Body of pancreas (tissue), 4 donors: ENCODE results near the gene ZNF749. TPM values are rescaled to one million over a fixed set of nuclear protein-coding genes. Genes with fewer than 3 reads are reported as not detected.
A peak's percentile ranks its signal among the peaks of the same experiment; 100 is the strongest.

Source experiments
- ATAC-seq: fragments of 150-250 bp; one replicate; pipeline ENCODE4 v1.9.1; 2016
- DNase-seq, 4 donors: peaks; one replicate each; pipeline ENCODE4 v3.0.0-alpha.2; 2019
- H3K27ac ChIP-seq, 4 donors: fragments of 200-600 bp; sonication (generic); 1 replicate in 3 of 4; 2 replicates in 1 of 4; pipeline versions ENCODE4 v1.5.1 to v1.6.1; 2016 to 2019; ENCODE audit warnings: mild to moderate bottlenecking in 1 of 4, mixed read lengths in 1 of 4, moderate library complexity in 1 of 4
- H3K27me3 ChIP-seq, 2 donors: fragments of 200-600 bp; sonication (generic); one replicate each; pipeline ENCODE4 v1.6.0; 2016; ENCODE audit warnings: mild to moderate bottlenecking in 1 of 2
- H3K36me3 ChIP-seq, 2 donors: fragments of 200-600 bp; sonication (generic); replicated peaks in 1 of 2; 2 replicates each; pipeline ENCODE4 v1.5.1; 2016; ENCODE audit warnings: low read depth in 2 of 2; ENCODE audit not compliant: insufficient read depth in 1 of 2
- H3K4me1 ChIP-seq: fragments of 200-600 bp; sonication (generic); one replicate; pipeline ENCODE4 v1.6.0; 2016
- H3K4me3 ChIP-seq, 2 donors: fragments of 200-600 bp; sonication (generic); 1 replicate in 1 of 2; 2 replicates in 1 of 2; pipeline ENCODE4 v1.5.1; 2016 to 2019
- H3K9me3 ChIP-seq, 3 donors: fragments of 200-600 bp; sonication (generic); 1 replicate in 2 of 3; 2 replicates in 1 of 3; pipeline ENCODE4 v1.5.1; 2016
- CTCF ChIP-seq, 7 experiments: fragments of 450-650 bp in 4 of 7; fragments of 200-600 bp in 3 of 7; sonication (generic) in 3 of 7; IDR thresholded peaks; one replicate each; pipeline ENCODE4 v1.5.1; 2016 to 2019; ENCODE audit warnings: antibody characterized with exemption in 7 of 7
- POLR2A ChIP-seq, 3 donors: fragments of 450-650 bp; IDR thresholded peaks; one replicate each; pipeline ENCODE4 v1.6.1; 2016; ENCODE audit warnings: antibody characterized with exemption in 3 of 3, mild to moderate bottlenecking in 2 of 3
- WGBS, 2 donors: methylation state at CpG; one replicate each; pipeline ENCODE4 v1.1.5; 2017; 5-methylcytosine and 5-hydroxymethylcytosine counted together
- intact Hi-C: fragments of 100-400 bp; cut with DNase I; formaldehyde crosslinking; loops from one replicate; pipeline ENCODE4 v1.15.1; 2023
- total RNA-seq, 2 donors: library from RNA; depleted of rRNA; stranded (reverse); fragments of >200 nt; gene quantifications; one replicate each; pipeline ENCODE4 v1.1.0, GENCODE V29; 2016

ZNF749 gene
- total RNA-seq, 2 donors from 2014 or later: 1.8 to 17.8 TPM

- H3K4me3 ChIP-seq: no peak overlapping the region
- no peak overlapping the region for H3K27ac ChIP-seq
- intact Hi-C loops: no loop called here
- peaks cover 10 to 12% of the 10 kb centered on the region in 2 donors for H3K36me3 ChIP-seq
- H3K27me3 ChIP-seq: no peaks in the 10 kb centered on the region
- DNase-seq (no peak), ATAC-seq (no peak)
- H3K9me3 ChIP-seq: peaks cover 0 to 66% (median 0%) of the 10 kb centered on the region in 3 donors
- 95 to 98% methylated on average over 4 of the region's 4 CpGs for WGBS, 2 donors
- H3K4me1 ChIP-seq: no peaks in the 10 kb centered on the region
- no peak for TF ChIP-seq CTCF (IDR thresholded peaks at IDR 0.05)
- TF ChIP-seq POLR2A (IDR thresholded peaks at IDR 0.05): no peak
Observed at GRCh38 chr19:57419439-57419838, 15.7 kb upstream of the ZNF749 start.

- peaks cover 0 to 54% (median 0%) of the 10 kb centered on the region in 3 donors for H3K9me3 ChIP-seq
- TF ChIP-seq CTCF (IDR thresholded peaks at IDR 0.05) (no peak), POLR2A (IDR thresholded peaks at IDR 0.05) (no peak)
- ATAC-seq: no peak
- H3K27me3 ChIP-seq: no peaks in the 10 kb centered on the region
- no peaks in the 10 kb centered on the region for H3K4me1 ChIP-seq
- no peak overlapping the region for H3K27ac ChIP-seq
- no peak overlapping the region for H3K4me3 ChIP-seq
- 98 to 100% methylated on average over 3 of the region's 3 CpGs for WGBS, 2 donors
- intact Hi-C loops: no loop called here
- peaks cover 10 to 12% of the 10 kb centered on the region in 2 donors for H3K36me3 ChIP-seq
- no peak for DNase-seq
Observed at GRCh38 chr19:57421037-57421436, 14.1 kb upstream of the ZNF749 start.

GRCh38 chr19:57434386-57435061 is 601 bp upstream of the ZNF749 start:
- Histone ChIP-seq H3K4me1 (peaks cover 18% of the 10 kb centered on the region), H3K9me3 (peaks cover 0 to 5% (median 0%) of the 10 kb centered on the region in 3 donors), H3K27me3 (no peaks in the 10 kb centered on the region), H3K27ac (peak overlapping the region in 1 of 4 donors; percentile 55), H3K4me3 (peak overlapping the region in 1 of 2 donors; percentile 70), H3K36me3 (no peaks in the 10 kb centered on the region)
- ATAC-seq (peak; percentile 15), DNase-seq (no peak)
- 26 to 27% methylated on average over 15 of the region's 15 CpGs for WGBS, 2 donors
- TF ChIP-seq POLR2A (IDR thresholded peaks at IDR 0.05) (no peak), CTCF (IDR thresholded peaks at IDR 0.05) (no peak)
- intact Hi-C loops: no loop called here

GRCh38 chr19:57436417-57436816 is 1.3 kb downstream of the ZNF749 start:
- Histone ChIP-seq H3K4me1 (peaks cover 18% of the 10 kb centered on the region), H3K9me3 (peaks cover 0 to 10% (median 0%) of the 10 kb centered on the region in 3 donors), H3K27me3 (no peaks in the 10 kb centered on the region), H3K36me3 (no peaks in the 10 kb centered on the region), H3K27ac (no peak overlapping the region), H3K4me3 (no peak overlapping the region)
- ATAC-seq (no peak), DNase-seq (no peak)
- TF ChIP-seq POLR2A (IDR thresholded peaks at IDR 0.05) (no peak), CTCF (IDR thresholded peaks at IDR 0.05) (no peak)
- WGBS, 2 donors: 43 to 62% methylated on average over 1 of the region's 1 CpG
- intact Hi-C loops: no loop called here

- Histone ChIP-seq H3K9me3 (peaks cover 0 to 13% (median 0%) of the 10 kb centered on the region in 3 donors), H3K4me1 (peaks cover 18% of the 10 kb centered on the region), H3K36me3 (peaks cover 0 to under 1% of the 10 kb centered on the region in 2 donors), H3K27ac (no peak overlapping the region), H3K4me3 (no peak overlapping the region), H3K27me3 (no peaks in the 10 kb centered on the region)
- intact Hi-C loops: no loop called here
- 59 to 77% methylated on average over 4 of the region's 4 CpGs for WGBS, 2 donors
- TF ChIP-seq POLR2A (IDR thresholded peaks at IDR 0.05): no peak
- no peak for TF ChIP-seq CTCF (IDR thresholded peaks at IDR 0.05)
- ATAC-seq (no peak), DNase-seq (no peak)
Observed at GRCh38 chr19:57437931-57438330, 2.8 kb downstream of the ZNF749 start.
